ENCODE measurements around the gene RUFY1. TPM values are rescaled to one million over a fixed set of nuclear protein-coding genes. Genes with fewer than 3 reads are reported as not detected.

Gene RUFY1
- total and polyA plus RNA-seq, 2 of the 13 experiments (the other 11 are each of a cell fraction or from before 2014, with no cell fraction given): 19.9 to 31.9 TPM

GRCh38 chr5:179623003-179623905, 72.9 kb downstream of the RUFY1 start, which contains the start of gene HNRNPH1 (continued):
- TF ChIP-seq KIAA2018 (CRISPR knock-in tag; IDR thresholded peaks at IDR 0.05; ENCODE audit: borderline replicate concordance) (no peak), ATF7 (IDR thresholded peaks at IDR 0.05) (peak; percentile 46), ATF7 (CRISPR knock-in tag; IDR thresholded peaks at IDR 0.05) (no peak), ZSCAN21 (CRISPR knock-in tag; IDR thresholded peaks at IDR 0.05; ENCODE audit: borderline replicate concordance) (peak; percentile 62; the same call in 1 of the 2 replicates), ARID5B (CRISPR knock-in tag; IDR thresholded peaks at IDR 0.05) (no peak; the same call in 1 of the 2 replicates), HNF1A (IDR thresholded peaks at IDR 0.05; ENCODE audit: low read depth) (no peak), HNF1A (CRISPR knock-in tag; IDR thresholded peaks at IDR 0.05; ENCODE audit: borderline replicate concordance) (0 out of 2 replicates have a peak, but pooled peaks have one; percentile 12), AGO2 (optimal IDR thresholded peaks at IDR 0.05; ENCODE audit: low read depth, low read length) (peak; percentile 100), NFYC (CRISPR knock-in tag; IDR thresholded peaks at IDR 0.05) (no peak), ZNF296 (CRISPR knock-in tag; conservative IDR thresholded peaks at IDR 0.05) (peak; percentile 22; the same call in 1 of the 2 replicates), ZNF33A (CRISPR knock-in tag; IDR thresholded peaks at IDR 0.05; ENCODE audit: borderline replicate concordance) (no peak; the same call in 1 of the 2 replicates)
